ENCODE data around the gene CFH.

The CFH gene

DNA sequence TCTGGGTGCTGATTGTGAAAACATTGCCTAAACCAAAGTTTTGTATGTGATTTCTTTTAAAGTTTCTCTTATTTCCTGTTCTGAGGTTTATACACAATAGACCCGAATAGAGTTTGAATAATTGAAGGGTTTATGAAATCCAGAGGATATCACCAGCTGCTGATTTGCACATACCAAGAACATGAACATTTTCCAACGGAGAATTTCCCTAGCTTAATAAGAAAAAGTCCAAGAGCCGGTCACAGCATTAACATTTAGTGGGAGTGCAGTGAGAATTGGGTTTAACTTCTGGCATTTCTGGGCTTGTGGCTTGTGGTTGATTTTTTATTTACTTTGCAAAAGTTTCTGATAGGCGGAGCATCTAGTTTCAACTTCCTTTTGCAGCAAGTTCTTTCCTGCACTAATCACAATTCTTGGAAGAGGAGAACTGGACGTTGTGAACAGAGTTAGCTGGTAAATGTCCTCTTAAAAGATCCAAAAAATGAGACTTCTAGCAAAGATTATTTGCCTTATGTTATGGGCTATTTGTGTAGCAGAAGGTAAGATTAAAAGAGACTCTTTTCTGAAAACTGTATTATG, at the start of gene CFH:
Gene CFH, plus strand, starts transcription at position 407 of the 579 bp plus-strand sequence. Its CDS starts 75 bp downstream, at position 482.
- peak within 1 kb of the TSS; percentile 60 for H3K4me3 ChIP-seq (ENCODE audit: low read depth, low read length)
- no peak for TF ChIP-seq CTCF (conservative IDR thresholded peaks at IDR 0.05; ENCODE audit: low read depth, low read length)
- DNase-seq (ENCODE audit: low read depth) = peak; percentile 96

DNA sequence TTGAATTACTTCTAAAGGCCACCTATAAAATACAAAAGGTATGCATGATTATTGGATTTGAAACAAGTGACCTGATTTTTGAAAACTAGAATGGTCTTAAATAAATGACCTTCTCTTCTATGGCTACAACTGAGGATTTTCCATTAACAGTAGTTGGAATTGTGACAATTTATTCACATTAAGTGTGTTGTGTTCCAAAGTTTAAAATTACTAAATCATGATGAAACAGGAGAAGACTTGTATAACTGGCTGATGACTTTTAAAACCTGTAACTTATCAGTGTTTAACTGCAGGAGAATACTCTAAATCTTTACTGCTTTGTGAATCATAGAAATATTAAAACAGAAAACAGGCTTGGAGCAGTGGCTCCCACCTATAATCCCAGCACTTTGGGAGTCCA, 48.2 kb upstream of the CFH start:
- no peak for TF ChIP-seq CTCF (conservative IDR thresholded peaks at IDR 0.05; ENCODE audit: low read depth, low read length)
- H3K4me3 ChIP-seq (ENCODE audit: low read depth, low read length) = no peak overlapping the region
- no peak for DNase-seq (ENCODE audit: low read depth)

- peak; percentile 18 for DNase-seq (ENCODE audit: low read depth)
- peak overlapping the region; percentile 79 for H3K4me3 ChIP-seq (ENCODE audit: low read depth, low read length)
- no peak for TF ChIP-seq CTCF (conservative IDR thresholded peaks at IDR 0.05; ENCODE audit: low read depth, low read length)
These were observed 43.9 kb upstream of the CFH start for GRCh38 chr1:196607981-196608380.

- peak; percentile 86 for DNase-seq (ENCODE audit: low read depth)
- TF ChIP-seq CTCF (conservative IDR thresholded peaks at IDR 0.05; ENCODE audit: low read depth, low read length) = peak; percentile 32
These were observed 43.2 kb upstream of the CFH start, which contains the start of gene KCNT2 for GRCh38 chr1:196608390-196609369. TSS of gene KCNT2 (minus strand) at chr1:196608440. CDS start at chr1:196608309, 131 bp downstream.

GRCh38 chr1:196609370-196609737, 42.5 kb upstream of the CFH start:
- TF ChIP-seq CTCF (conservative IDR thresholded peaks at IDR 0.05; ENCODE audit: low read depth, low read length) = no peak
- peak overlapping the region; percentile 79 for H3K4me3 ChIP-seq (ENCODE audit: low read depth, low read length)
- DNase-seq (ENCODE audit: low read depth) = no peak

More at GRCh38 chr1:196608390-196609369, 43.2 kb upstream of the CFH start, which contains the start of gene KCNT2:
- peak within 1 kb of the TSS; percentile 79 for H3K4me3 ChIP-seq (ENCODE audit: low read depth, low read length)

DNA sequence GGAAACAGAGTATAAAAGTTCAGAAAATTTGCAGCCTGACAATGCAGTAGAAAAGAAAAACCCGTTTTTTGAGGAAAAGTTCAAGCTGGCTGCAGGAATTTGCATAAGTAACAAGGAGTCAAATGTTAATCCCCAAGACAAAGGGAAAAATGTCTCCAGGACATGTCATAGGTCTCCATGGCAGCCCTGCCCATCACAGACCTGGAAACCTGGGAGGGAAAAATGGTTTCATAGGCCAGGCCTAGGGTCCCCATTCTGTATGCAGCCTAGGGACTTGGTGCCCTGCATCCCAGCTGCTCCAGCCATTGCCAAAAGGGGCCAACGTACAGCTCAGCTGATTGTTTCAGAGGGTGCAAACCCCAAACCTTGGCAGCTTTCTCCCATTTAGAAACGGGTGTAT, 40.0 kb upstream of the CFH start:
- H3K4me3 ChIP-seq (ENCODE audit: low read depth, low read length) = no peak overlapping the region
- DNase-seq (ENCODE audit: low read depth) = no peak
- no peak for TF ChIP-seq CTCF (conservative IDR thresholded peaks at IDR 0.05; ENCODE audit: low read depth, low read length)

All from choroid plexus epithelial cell (primary cell).